A549 (cell line): Measurements from ENCODE around the gene TUBB2A. TPM values are rescaled to one million over a fixed set of nuclear protein-coding genes. Genes with fewer than 3 reads are reported as not detected.

Experiments
- ATAC-seq, 2 experiments: fragments of 200-7000 bp in 1 of 2; fragments of >200 bp in 1 of 2; cut with Nextera tagmentation in 1 of 2; cut with Tn5 transposase in 1 of 2; 3 replicates each; pipeline versions ENCODE4 v1.8.0 to v1.9.1; 2018 to 2020; ENCODE audit warnings: mild to moderate bottlenecking in 1 of 2, moderate library complexity in 1 of 2
- CTCF ChIA-PET: fragments of 300-600 bp; sonication (Branson Sonifier 250); formaldehyde crosslinking; extraction: SDS; loops from one replicate; lab custom pipeline; 2021; ENCODE audit warnings: antibody characterized with exemption, inconsistent platforms; lab: Yijun Ruan, JAX
- POLR2A ChIA-PET: fragments of 350-600 bp; formaldehyde crosslinking; extraction: SDS; loops from one replicate; lab custom pipeline; 2021; ENCODE audit warnings: antibody characterized with exemption, inconsistent platforms; lab: Yijun Ruan, JAX
- DNase-seq, 2 experiments: peaks; one replicate each; pipeline versions ENCODE4 v3.0.0 to v3.0.0-alpha.2; 2011 to 2016; ENCODE audit warnings: low read depth in 1 of 2, low spot score in 1 of 2
- FAIRE-seq: peaks from 2 replicates; lab custom pipeline; 2011; peaks lifted over from hg19 to GRCh38; lab: Jason Lieb, UNC
- H3K27ac ChIP-seq, 2 experiments: fragments of >200 bp; sonication (Bioruptor Twin); formaldehyde crosslinking; 3 replicates each; pipeline ENCODE4 v1.5.1; 2016 to 2017
- H3K4me1 ChIP-seq: fragments of >200 bp; sonication (Bioruptor Twin); formaldehyde crosslinking; 3 replicates; pipeline ENCODE4 v1.6.1; 2016
- H3K4me2 ChIP-seq: fragments of >200 bp; sonication (Bioruptor Twin); formaldehyde crosslinking; 3 replicates; pipeline ENCODE4 v1.6.1; 2016
- H3K4me3 ChIP-seq: fragments of >200 bp; sonication (Bioruptor Twin); formaldehyde crosslinking; 3 replicates; pipeline ENCODE4 v1.5.1; 2016
- H3K9me3 ChIP-seq: fragments of >200 bp; sonication (Bioruptor Twin); formaldehyde crosslinking; 3 replicates; pipeline ENCODE4 v1.6.1; 2016
- BCL3 ChIP-seq: fragments of >200 bp; sonication (Bioruptor Twin); formaldehyde crosslinking; IDR thresholded peaks from 3 replicates; pipeline ENCODE4 v1.6.1; 2016
- CBX2 ChIP-seq: fragments of 200-600 bp; sonication (generic); IDR thresholded peaks from 2 replicates; pipeline ENCODE4 v1.6.1; 2016; ENCODE audit warnings: low read depth, mild to moderate bottlenecking, borderline replicate concordance
- CBX8 ChIP-seq: fragments of 200-600 bp; sonication (generic); IDR thresholded peaks from 2 replicates; pipeline ENCODE4 v1.6.1; 2016
- CEBPB ChIP-seq, 2 experiments: fragments of >200 bp in 1 of 2; sonication (Bioruptor Twin) in 1 of 2; formaldehyde crosslinking in 1 of 2; IDR thresholded peaks; 2 replicates each; pipeline ENCODE4 v1.6.1; 2012 to 2016
- CHD2 ChIP-seq: fragments of 150-350 bp; IDR thresholded peaks from 2 replicates; pipeline ENCODE4 v1.6.1; 2014; ENCODE audit warnings: low read length; ENCODE audit not compliant: partially characterized antibody
- CTCF ChIP-seq: fragments of >200 bp; sonication (Bioruptor Twin); formaldehyde crosslinking; IDR thresholded peaks from 3 replicates; pipeline ENCODE4 v1.5.1; 2016
- EHMT2 ChIP-seq: fragments of 200-600 bp; sonication (generic); IDR thresholded peaks from 2 replicates; pipeline ENCODE4 v1.6.1; 2016; ENCODE audit warnings: antibody characterized with exemption, low read depth, mild to moderate bottlenecking, moderate library complexity
- ELK1 ChIP-seq: fragments of 150-350 bp; IDR thresholded peaks from 2 replicates; pipeline ENCODE4 v1.6.1; 2014; ENCODE audit warnings: low read depth, mild to moderate bottlenecking, low read length
- EP300 ChIP-seq, 2 experiments: fragments of >200 bp; sonication (Bioruptor Twin); formaldehyde crosslinking; IDR thresholded peaks; 2 replicates in 1 of 2; 3 replicates in 1 of 2; pipeline ENCODE4 v1.6.1; 2016 to 2017
- ESRRA ChIP-seq: fragments of 150-350 bp; IDR thresholded peaks from 2 replicates; pipeline ENCODE4 v1.6.1; 2014; ENCODE audit warnings: mild to moderate bottlenecking, low read length, borderline replicate concordance
- FOSL2 ChIP-seq, 2 experiments: fragments of 450-650 bp in 1 of 2; fragments of >200 bp in 1 of 2; sonication (Bioruptor Twin) in 1 of 2; formaldehyde crosslinking; IDR thresholded peaks; 2 replicates each; pipeline versions ENCODE4 v1.5.0 to v1.6.1; 2016 to 2020; ENCODE audit warnings: mild to moderate bottlenecking in 1 of 2, moderate library complexity in 1 of 2
- GATA3 ChIP-seq: IDR thresholded peaks from 2 replicates; pipeline ENCODE4 v1.6.1; 2012; ENCODE audit warnings: borderline replicate concordance
- HDAC2 ChIP-seq: fragments of 200-600 bp; sonication (generic); IDR thresholded peaks from 2 replicates; pipeline ENCODE4 v1.6.1; 2016
- HOXA7 ChIP-seq: fragments of 250-450 bp; sonication (Bioruptor Pico); IDR thresholded peaks from 2 replicates; pipeline ENCODE4 v1.5.0; 2020; ENCODE audit warnings: mild to moderate bottlenecking, moderate library complexity
- HOXB13 ChIP-seq: fragments of 250-450 bp; sonication (Bioruptor Pico); IDR thresholded peaks from 2 replicates; pipeline ENCODE4 v1.5.0; 2020; ENCODE audit warnings: low read depth, mild to moderate bottlenecking, moderate library complexity
- JUN ChIP-seq, 2 experiments: fragments of >200 bp; sonication (Bioruptor Twin); formaldehyde crosslinking; IDR thresholded peaks; 2 replicates in 1 of 2; 3 replicates in 1 of 2; pipeline ENCODE4 v1.6.1; 2016 to 2017
- MAFK ChIP-seq: fragments of 450-650 bp; IDR thresholded peaks from 2 replicates; pipeline ENCODE4 v1.6.1; 2014; ENCODE audit not compliant: partially characterized antibody
- MAX ChIP-seq: IDR thresholded peaks from 2 replicates; pipeline ENCODE4 v1.6.1; 2012
- NFE2L2 ChIP-seq: fragments of 150-350 bp; conservative IDR thresholded peaks from 2 replicates; pipeline ENCODE4 v1.6.1; 2014; ENCODE audit warnings: low read length
- NPAS2 ChIP-seq: fragments of 250-450 bp; sonication (Bioruptor Pico); IDR thresholded peaks from 2 replicates; pipeline ENCODE4 v1.8.0; 2022; ENCODE audit warnings: mild to moderate bottlenecking, moderate library complexity, borderline replicate concordance
- PBX3 ChIP-seq: IDR thresholded peaks from 2 replicates; pipeline ENCODE4 v1.6.1; 2012
- PHF8 ChIP-seq: fragments of 200-600 bp; sonication (generic); IDR thresholded peaks from 2 replicates; pipeline ENCODE4 v1.6.1; 2016; ENCODE audit warnings: low read depth, mild to moderate bottlenecking, antibody characterized with exemption, moderate library complexity, borderline replicate concordance
- POLR2A ChIP-seq: IDR thresholded peaks from 2 replicates; pipeline ENCODE4 v1.6.1; 2012; ENCODE audit warnings: mild to moderate bottlenecking, low read length
- RAD21 ChIP-seq, 2 experiments: fragments of >200 bp in 1 of 2; sonication (Bioruptor Twin) in 1 of 2; formaldehyde crosslinking in 1 of 2; IDR thresholded peaks in 1 of 2; conservative IDR thresholded peaks in 1 of 2; 2 replicates in 1 of 2; 3 replicates in 1 of 2; pipeline ENCODE4 v1.6.1; 2012 to 2018; ENCODE audit warnings: inconsistent platforms in 1 of 2
- RCOR1 ChIP-seq: fragments of 150-350 bp; IDR thresholded peaks from 2 replicates; pipeline ENCODE4 v1.6.1; 2014; ENCODE audit warnings: antibody characterized with exemption, low read length, low read depth
- SMC3 ChIP-seq: fragments of >200 bp; sonication (Bioruptor Twin); formaldehyde crosslinking; IDR thresholded peaks from 3 replicates; pipeline ENCODE4 v1.6.1; 2018; ENCODE audit warnings: inconsistent platforms
- SREBF2 ChIP-seq: fragments of 450-650 bp; IDR thresholded peaks from 2 replicates; pipeline ENCODE4 v1.6.1; 2014; ENCODE audit warnings: mild to moderate bottlenecking, moderate library complexity
- USF2 ChIP-seq: fragments of 450-650 bp; IDR thresholded peaks from 2 replicates; pipeline ENCODE4 v1.6.1; 2014; ENCODE audit warnings: antibody characterized with exemption
- ZNF302 ChIP-seq: fragments of 250-450 bp; sonication (Bioruptor Pico); IDR thresholded peaks from 2 replicates; pipeline ENCODE4 v1.9.0; 2021; ENCODE audit warnings: inconsistent platforms, mild to moderate bottlenecking, moderate library complexity
- WGBS: methylation state at CpG from one replicate; pipeline ENCODE4 v1.1.6; 2017; ENCODE audit errors: missing lambda C conversion rate; 5-methylcytosine and 5-hydroxymethylcytosine counted together
- polyA minus RNA-seq: library from RNA; depleted of rRNA, polyadenylated mRNA; stranded (reverse); fragments of >200 nt; gene quantifications from 2 replicates; pipeline ENCODE4 v1.2.3, GENCODE V29; 2011; rRNA and poly(A)+ RNA removed
- polyA plus RNA-seq, 4 experiments: library from polyadenylated mRNA; depleted of rRNA in 3 of 4; stranded (reverse); fragments of >200 nt; fragmentation: RNase III in 1 of 4; extraction: RNeasy Plus Mini Kit Qiagen cat#74134 plus additional on column Dnase treatment in 1 of 4; gene quantifications; 2 replicates in 3 of 4; 3 replicates in 1 of 4; pipeline ENCODE4 v1.2.3, GENCODE V29; 2011 to 2017
- TF ChIP-seq, protein P1 (sequence below): fragments of >200 bp; sonication (Bioruptor Twin); formaldehyde crosslinking; IDR thresholded peaks from 2 replicates; pipeline ENCODE4 v1.6.1; 2016

The TUBB2A gene
- polyA plus RNA-seq (2011; rRNA removed) (19.7 and 23.9 TPM in 2 replicates), polyA plus RNA-seq (2017; fragmentation: RNase III; extraction: RNeasy Plus Mini Kit Qiagen cat#74134 plus additional on column Dnase treatment) (45.7 to 61.7 TPM (median 47.4 TPM) in 3 replicates), polyA minus RNA-seq (30.2 and 31.5 TPM in 2 replicates)
- 88.0 and 101 TPM in 2 replicates for polyA plus RNA-seq (2012; cell fraction: cytosol; rRNA removed)
- polyA plus RNA-seq (2012; cell fraction: nucleus; rRNA removed): 93.4 and 129 TPM in 2 replicates

DNA sequence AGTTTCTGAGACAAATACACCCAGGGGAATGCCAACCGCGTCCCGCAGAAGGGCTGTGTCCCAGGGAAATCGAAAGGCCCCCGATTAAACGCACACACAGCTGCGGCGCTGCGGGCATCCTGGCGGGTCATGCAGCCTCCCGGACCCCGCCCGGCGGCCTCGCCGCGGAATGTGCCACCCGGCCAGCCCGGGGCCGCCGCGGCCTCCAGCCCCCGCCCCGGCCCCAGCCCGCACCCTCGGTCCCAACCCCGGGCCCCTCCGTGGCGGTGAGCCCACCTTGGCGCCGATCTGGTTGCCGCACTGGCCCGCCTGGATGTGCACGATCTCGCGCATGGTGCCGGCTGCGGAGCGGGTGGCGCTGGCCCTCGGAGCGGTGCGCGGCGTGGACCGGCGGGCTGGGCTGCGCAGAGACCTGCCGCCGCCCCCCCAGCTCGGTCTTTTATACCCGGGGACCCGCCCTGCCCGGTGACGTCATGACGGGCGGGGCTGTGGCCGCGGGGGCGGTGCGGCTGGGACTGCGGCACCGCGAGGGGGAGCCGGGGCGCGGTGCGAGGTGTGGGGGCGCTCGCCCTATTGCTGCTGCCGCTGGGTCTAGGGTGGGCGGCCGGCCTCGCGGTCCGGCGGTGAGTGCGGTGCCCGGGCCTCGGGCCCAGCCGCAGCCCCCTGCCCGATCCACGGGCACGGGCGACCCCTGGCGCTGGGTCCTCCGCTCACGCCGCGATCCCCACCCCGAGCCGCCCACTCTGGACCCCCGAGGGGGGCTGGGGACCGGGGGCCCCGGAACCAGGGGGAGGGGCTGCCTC lies at the start of gene TUBB2A:
Gene TUBB2A, minus strand, starts transcription at position 414 of the 803 bp plus-strand sequence. Its CDS starts 81 bp downstream, at position 333.
- Histone ChIP-seq H3K27ac (peak within 1 kb of the TSS; percentile 96 to 99), H3K4me2 (peak within 1 kb of the TSS; percentile 94), H3K4me1 (peaks cover 27% of the 10 kb centered on the region), H3K9me3 (no peaks in the 10 kb centered on the region), H3K4me3 (peak within 1 kb of the TSS; percentile 100)
- 7% methylated on average over 9 of the region's 95 CpGs for WGBS
- TF ChIP-seq, protein P1, sequence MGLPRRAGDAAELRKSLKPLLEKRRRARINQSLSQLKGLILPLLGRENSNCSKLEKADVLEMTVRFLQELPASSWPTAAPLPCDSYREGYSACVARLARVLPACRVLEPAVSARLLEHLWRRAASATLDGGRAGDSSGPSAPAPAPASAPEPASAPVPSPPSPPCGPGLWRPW: no peak
- TF ChIP-seq POLR2A (peak; percentile 93), CEBPB (IDR thresholded peaks at IDR 0.05) (no peak), CTCF (peak; percentile 53), EP300 (IDR thresholded peaks at IDR 0.05) (no peak), FOSL2 (IDR thresholded peaks at IDR 0.05) (no peak), FOSL2 (CRISPR knock-in tag; IDR thresholded peaks at IDR 0.05) (peak; percentile 66), JUN (IDR thresholded peaks at IDR 0.05) (peak; percentile 58 to 72; a peak in 3 of 5 replicates), HDAC2 (no peak), RCOR1 (no peak), ZNF302 (CRISPR knock-in tag) (no peak), CBX8 (no peak), USF2 (no peak), PHF8 (peak; percentile 75; the same call in 1 of the 2 replicates), ESRRA (no peak), CBX2 (no peak), NPAS2 (CRISPR knock-in tag) (no peak), GATA3 (no peak), ELK1 (no peak), HOXA7 (CRISPR knock-in tag) (no peak), PBX3 (no peak), NFE2L2 (no peak), SMC3 (peak; percentile 47; the same call in 2 of the 3 replicates), RAD21 (conservative IDR thresholded peaks at IDR 0.05 in 1 of 2, IDR thresholded peaks at IDR 0.05 in 1 of 2) (peak in 1 of 2 experiments; percentile 46; a peak in 2 of 5 replicates), MAFK (no peak), HOXB13 (CRISPR knock-in tag) (no peak), SREBF2 (no peak), MAX (no peak), EHMT2 (no peak), BCL3 (peak; percentile 49; the same call in 1 of the 3 replicates), CHD2 (no peak)
- ChIA-PET POLR2A (interaction anchor here (1.1 to 2.2 kb wide), 4 partner anchors 39 to 93 kb away, joined by 4 to 18 read pairs (median 8); partner anchors contain the start of gene BPHL), CTCF (interaction anchor here (0.7 to 2.2 kb wide), 17 partner anchors 9 to 102 kb away, joined by 3 to 8 read pairs (median 4); partner anchors contain the start of gene PSMG4)
- FAIRE-seq (no peak), ATAC-seq (peak; percentile 64 to 72), DNase-seq (peak; percentile 63 to 65)
